ENCODE results near the gene KCP. TPM values are rescaled to one million over a fixed set of nuclear protein-coding genes. Genes with fewer than 3 reads are reported as not detected.

KCP gene
- polyA plus RNA-seq, 1 donor: 1.3 TPM

DNA sequence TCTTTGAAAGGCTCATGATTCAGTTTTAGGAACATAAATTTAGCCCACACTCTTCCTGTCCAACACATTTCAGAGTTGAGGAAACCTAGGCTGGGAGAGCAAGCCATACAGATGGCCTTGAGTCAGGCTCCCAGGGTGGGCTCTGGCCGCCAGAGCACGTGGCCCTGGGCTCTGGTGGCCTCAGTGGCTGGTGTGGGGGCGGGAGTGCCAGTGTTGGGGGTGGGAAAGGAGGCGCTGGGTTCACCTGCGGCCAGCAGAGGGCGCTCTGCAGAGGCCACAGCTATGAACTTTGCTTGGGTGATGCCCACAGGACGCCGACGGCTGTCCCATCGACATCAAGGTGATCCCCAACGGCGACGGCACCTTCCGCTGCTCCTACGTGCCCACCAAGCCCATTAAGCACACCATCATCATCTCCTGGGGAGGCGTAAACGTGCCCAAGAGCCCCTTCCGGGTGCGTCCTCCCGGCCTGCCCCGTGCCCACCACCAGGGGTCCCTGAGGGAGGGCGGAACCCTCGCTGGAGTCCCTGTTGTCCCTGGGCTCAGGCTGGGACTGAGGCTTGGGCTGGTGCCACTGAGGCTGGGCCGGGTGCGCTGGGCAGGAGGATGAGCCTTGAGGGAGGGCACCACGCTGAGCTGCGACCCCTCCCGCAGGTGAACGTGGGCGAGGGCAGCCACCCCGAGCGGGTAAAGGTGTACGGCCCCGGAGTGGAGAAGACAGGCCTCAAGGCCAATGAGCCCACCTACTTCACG lies 68.4 kb downstream of the KCP start:
- H3K4me3 ChIP-seq (ENCODE audit: low read length): no peak overlapping the region
- peaks cover 79% of the 10 kb centered on the region for H3K36me3 ChIP-seq (ENCODE audit: control insufficient read depth, insufficient read depth, low read length)
- WGBS (ENCODE audit: insufficient coverage, low lambda C conversion rate): no CpG with 5 or more reads among the region's 35 CpGs
- peak in 1 of 2 donors; percentile 32 for DNase-seq
- no peaks in the 10 kb centered on the region for H3K27me3 ChIP-seq (ENCODE audit: control insufficient read depth, insufficient read depth, low read length)
- H3K27ac ChIP-seq (ENCODE audit: low read length): no peak overlapping the region
- H3K9me3 ChIP-seq (ENCODE audit: control insufficient read depth, low read depth, low read length): no peaks in the 10 kb centered on the region
- no peaks in the 10 kb centered on the region for H3K4me1 ChIP-seq (ENCODE audit: control insufficient read depth, insufficient read depth, low read length)

DNA sequence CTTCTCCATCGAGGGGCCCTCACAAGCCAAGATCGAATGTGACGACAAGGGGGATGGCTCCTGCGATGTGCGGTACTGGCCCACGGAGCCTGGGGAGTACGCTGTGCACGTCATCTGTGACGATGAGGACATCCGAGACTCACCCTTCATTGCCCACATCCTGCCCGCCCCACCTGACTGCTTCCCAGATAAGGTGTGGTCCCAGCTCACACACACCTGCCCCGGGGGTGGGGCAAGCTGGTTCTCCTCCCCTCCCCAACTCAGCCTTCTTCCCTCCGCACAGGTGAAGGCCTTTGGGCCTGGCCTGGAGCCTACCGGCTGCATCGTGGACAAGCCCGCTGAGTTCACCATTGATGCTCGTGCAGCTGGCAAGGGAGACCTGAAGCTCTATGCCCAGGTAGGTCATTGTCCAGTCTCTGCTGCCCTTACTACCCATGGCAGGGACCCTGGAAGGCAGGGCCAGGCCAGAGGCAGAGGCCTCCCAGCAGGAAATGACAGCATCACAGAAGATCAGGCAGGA lies 69.3 kb downstream of the KCP start:
- H3K27me3 ChIP-seq (ENCODE audit: control insufficient read depth, insufficient read depth, low read length): no peaks in the 10 kb centered on the region
- no peak overlapping the region for H3K27ac ChIP-seq (ENCODE audit: low read length)
- no peaks in the 10 kb centered on the region for H3K9me3 ChIP-seq (ENCODE audit: control insufficient read depth, low read depth, low read length)
- WGBS (ENCODE audit: insufficient coverage, low lambda C conversion rate): 100% methylated on average over 2 of the region's 17 CpGs
- H3K4me3 ChIP-seq (ENCODE audit: low read length): no peak overlapping the region
- no peak for DNase-seq
- H3K36me3 ChIP-seq (ENCODE audit: control insufficient read depth, insufficient read depth, low read length): peaks cover 83% of the 10 kb centered on the region
- no peaks in the 10 kb centered on the region for H3K4me1 ChIP-seq (ENCODE audit: control insufficient read depth, insufficient read depth, low read length)

DNA sequence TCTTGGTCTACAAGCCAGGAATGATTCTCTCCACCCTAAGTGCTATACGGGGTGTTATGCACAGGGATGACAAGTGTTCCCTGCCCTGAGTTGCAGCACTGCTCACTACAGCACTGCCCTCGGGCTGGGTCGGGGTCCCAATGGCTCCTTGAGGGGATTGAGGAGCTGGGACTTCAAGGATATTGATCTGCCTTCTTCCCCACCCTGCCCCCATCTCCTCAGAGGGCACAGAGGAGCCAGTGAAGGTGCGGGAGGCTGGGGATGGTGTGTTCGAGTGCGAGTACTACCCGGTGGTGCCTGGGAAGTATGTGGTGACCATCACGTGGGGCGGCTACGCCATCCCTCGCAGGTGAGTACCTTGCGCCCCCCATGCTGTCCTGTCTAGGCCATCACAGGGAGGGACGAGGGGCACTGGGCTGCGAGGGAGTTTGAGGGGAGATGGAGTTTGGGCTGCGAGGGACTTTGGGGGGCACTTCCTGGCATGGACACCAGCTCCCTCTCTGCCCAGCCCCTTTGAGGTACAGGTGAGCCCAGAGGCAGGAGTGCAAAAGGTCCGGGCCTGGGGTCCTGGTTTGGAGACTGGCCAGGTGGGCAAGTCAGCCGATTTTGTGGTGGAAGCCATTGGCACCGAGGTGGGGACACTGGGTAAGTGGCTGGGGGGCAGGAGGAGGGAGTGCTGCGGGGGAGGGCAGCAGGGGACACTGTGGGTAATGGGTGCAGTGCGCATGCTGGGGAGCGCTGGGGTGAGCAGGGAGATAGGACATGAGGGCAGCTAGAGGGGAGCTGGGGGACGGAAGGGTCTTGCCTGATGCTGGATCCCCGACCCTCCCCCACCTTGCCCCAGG lies 70.0 kb downstream of the KCP start:
- H3K27me3 ChIP-seq (ENCODE audit: control insufficient read depth, insufficient read depth, low read length): no peaks in the 10 kb centered on the region
- no peak for DNase-seq
- H3K36me3 ChIP-seq (ENCODE audit: control insufficient read depth, insufficient read depth, low read length): peaks cover 86% of the 10 kb centered on the region
- H3K4me3 ChIP-seq (ENCODE audit: low read length): no peak overlapping the region
- no CpG with 5 or more reads among the region's 23 CpGs for WGBS (ENCODE audit: insufficient coverage, low lambda C conversion rate)
- no peaks in the 10 kb centered on the region for H3K9me3 ChIP-seq (ENCODE audit: control insufficient read depth, low read depth, low read length)
- no peaks in the 10 kb centered on the region for H3K4me1 ChIP-seq (ENCODE audit: control insufficient read depth, insufficient read depth, low read length)
- no peak overlapping the region for H3K27ac ChIP-seq (ENCODE audit: low read length)

DNA sequence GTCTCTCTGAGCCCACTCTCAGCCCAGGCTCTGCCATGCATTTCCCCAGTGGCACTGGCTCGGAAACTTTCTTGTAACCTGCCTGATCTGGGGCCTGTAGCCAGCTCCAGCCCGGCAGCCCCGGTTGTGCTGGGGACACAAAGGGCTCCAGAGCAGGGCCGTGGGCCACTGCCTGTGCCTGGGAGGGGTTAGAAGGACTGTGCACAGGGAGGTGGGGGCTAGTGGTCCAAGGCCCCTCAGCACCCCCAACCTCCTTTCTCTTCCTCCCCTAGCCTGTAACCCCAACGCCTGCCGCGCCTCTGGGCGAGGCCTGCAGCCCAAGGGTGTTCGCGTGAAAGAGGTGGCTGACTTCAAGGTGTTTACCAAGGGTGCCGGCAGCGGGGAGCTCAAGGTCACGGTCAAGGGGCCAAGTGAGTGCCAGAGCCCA lies 70.7 kb downstream of the KCP start:
- no peaks in the 10 kb centered on the region for H3K4me1 ChIP-seq (ENCODE audit: control insufficient read depth, insufficient read depth, low read length)
- H3K27me3 ChIP-seq (ENCODE audit: control insufficient read depth, insufficient read depth, low read length): no peaks in the 10 kb centered on the region
- no peaks in the 10 kb centered on the region for H3K9me3 ChIP-seq (ENCODE audit: control insufficient read depth, low read depth, low read length)
- H3K27ac ChIP-seq (ENCODE audit: low read length): no peak overlapping the region
- no peak overlapping the region for H3K4me3 ChIP-seq (ENCODE audit: low read length)
- H3K36me3 ChIP-seq (ENCODE audit: control insufficient read depth, insufficient read depth, low read length): peaks cover 83% of the 10 kb centered on the region
- no CpG with 5 or more reads among the region's 13 CpGs for WGBS (ENCODE audit: insufficient coverage, low lambda C conversion rate)
- DNase-seq: no peak

DNA sequence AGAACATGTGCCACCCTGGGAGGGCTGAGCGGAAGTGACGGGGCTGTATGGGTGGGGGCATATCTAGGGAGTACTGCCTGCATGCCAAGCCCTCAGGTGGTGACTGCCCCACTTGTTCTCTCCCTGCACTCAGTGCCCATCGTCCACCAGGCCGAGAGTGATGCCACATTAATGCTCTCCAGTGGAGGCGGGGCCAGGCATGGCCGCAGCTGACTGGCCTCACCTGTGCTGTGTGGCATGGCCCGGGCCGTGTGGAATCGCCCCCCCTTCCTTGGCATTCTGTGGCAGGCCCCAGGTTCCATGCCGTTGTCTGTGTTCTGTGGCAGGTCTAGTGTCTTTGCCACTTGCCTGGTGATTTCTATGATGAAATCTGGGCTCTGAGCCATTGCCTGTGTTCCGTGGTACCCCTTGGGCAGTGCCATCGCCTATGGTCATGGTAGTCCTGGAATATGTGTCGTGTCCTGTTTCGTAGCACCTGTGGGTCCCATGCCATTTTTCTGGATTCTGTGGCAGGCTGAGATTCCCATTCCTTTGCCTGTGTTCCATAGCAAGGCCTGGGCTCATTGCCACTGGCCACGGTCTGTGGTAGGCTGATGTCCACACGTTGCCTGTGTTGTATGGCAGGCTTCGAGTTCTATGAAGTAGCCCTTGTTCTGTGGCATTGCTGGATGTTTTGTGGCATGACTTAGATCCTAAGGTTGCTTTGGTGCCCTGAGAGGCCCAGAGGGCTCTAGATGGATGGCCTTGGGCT lies 71.4 kb downstream of the KCP start:
- no peak overlapping the region for H3K4me3 ChIP-seq (ENCODE audit: low read length)
- DNase-seq: no peak
- no peaks in the 10 kb centered on the region for H3K4me1 ChIP-seq (ENCODE audit: control insufficient read depth, insufficient read depth, low read length)
- H3K9me3 ChIP-seq (ENCODE audit: control insufficient read depth, low read depth, low read length): no peaks in the 10 kb centered on the region
- H3K36me3 ChIP-seq (ENCODE audit: control insufficient read depth, insufficient read depth, low read length): peaks cover 77% of the 10 kb centered on the region
- no CpG with 5 or more reads among the region's 17 CpGs for WGBS (ENCODE audit: insufficient coverage, low lambda C conversion rate)
- no peak overlapping the region for H3K27ac ChIP-seq (ENCODE audit: low read length)
- H3K27me3 ChIP-seq (ENCODE audit: control insufficient read depth, insufficient read depth, low read length): no peaks in the 10 kb centered on the region

DNA sequence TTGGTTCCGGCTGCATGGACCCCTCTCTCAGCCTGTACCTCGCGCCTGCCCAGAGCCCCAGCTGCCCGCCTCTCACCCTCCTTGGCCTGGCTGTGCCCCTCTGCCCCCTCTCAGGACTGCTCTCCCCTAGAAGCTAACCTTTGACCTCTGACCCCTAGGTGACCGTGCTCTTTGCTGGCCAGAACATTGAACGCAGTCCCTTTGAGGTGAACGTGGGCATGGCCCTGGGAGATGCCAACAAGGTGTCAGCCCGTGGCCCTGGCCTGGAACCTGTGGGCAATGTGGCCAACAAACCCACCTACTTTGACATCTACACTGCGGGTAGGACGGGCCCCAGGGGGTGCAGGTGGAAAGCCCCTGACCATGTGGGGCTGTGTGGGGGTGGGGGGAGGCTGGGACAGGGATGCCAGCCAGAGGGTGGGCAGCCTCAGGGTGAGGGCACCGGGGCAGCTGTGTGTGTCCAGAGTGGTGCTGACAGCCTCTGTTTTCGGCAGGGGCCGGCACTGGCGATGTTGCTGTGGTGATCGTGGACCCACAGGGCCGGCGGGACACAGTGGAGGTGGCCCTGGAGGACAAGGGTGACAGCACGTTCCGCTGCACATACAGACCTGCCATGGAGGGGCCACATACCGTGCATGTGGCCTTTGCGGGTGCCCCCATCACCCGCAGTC lies 72.3 kb downstream of the KCP start:
- Histone ChIP-seq H3K4me1 (ENCODE audit: control insufficient read depth, insufficient read depth, low read length) (peaks cover 3% of the 10 kb centered on the region), H3K36me3 (ENCODE audit: control insufficient read depth, insufficient read depth, low read length) (peaks cover 69% of the 10 kb centered on the region), H3K27me3 (ENCODE audit: control insufficient read depth, insufficient read depth, low read length) (no peaks in the 10 kb centered on the region), H3K27ac (ENCODE audit: low read length) (no peak overlapping the region), H3K9me3 (ENCODE audit: control insufficient read depth, low read depth, low read length) (no peaks in the 10 kb centered on the region), H3K4me3 (ENCODE audit: low read length) (no peak overlapping the region)
- no peak for DNase-seq
- no CpG with 5 or more reads among the region's 22 CpGs for WGBS (ENCODE audit: insufficient coverage, low lambda C conversion rate)

DNA sequence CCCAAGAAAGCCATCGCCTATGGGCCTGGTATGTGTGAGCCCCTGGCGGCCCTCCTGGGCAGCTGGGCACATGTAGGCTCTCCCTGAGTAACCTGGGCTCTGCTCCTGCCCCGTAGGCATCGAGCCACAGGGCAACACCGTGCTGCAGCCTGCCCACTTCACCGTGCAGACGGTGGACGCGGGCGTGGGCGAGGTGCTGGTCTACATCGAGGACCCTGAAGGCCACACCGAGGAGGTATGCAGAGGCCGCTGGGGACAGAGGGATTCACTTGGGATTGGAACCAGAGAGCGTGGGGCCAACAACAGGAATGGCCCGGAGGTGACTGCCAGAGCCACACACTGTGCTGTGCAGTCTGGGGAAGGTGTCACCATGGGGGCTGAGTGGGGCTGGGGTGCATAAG lies 73.0 kb downstream of the KCP start:
- H3K36me3 ChIP-seq (ENCODE audit: control insufficient read depth, insufficient read depth, low read length): peaks cover 63% of the 10 kb centered on the region
- 100% methylated on average over 1 of the region's 16 CpGs for WGBS (ENCODE audit: insufficient coverage, low lambda C conversion rate)

DNA sequence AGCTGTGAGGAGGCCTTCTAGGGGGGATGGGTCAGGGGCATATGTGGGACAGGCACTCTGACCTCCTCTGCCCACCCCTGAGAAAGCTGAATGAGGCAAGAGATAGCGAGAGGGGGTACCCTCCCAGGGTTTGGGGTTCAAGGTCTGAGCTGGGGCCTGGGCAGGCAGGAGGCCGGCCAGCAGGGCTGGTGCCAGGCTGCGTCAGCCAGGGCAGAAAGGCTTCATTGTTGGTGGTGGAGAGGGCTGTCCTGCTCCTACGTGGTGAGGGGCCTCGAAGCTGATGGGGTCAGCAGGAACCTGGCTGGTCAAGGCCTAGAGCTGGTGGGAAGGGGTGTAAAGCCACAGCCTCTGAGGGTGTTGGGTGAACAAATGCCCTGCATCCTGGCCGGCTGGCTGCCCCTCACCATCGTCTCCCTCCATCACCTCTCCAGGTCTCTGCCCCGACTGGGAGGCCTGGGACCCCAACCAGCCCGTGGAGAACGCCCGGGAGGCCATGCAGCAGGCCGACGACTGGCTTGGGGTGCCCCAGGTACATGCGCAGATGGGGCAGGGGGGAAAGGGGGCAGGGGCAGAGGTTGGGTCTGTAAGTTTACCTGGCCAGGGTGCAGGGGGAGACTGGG lies 73.7 kb downstream of the KCP start:
- no peak overlapping the region for H3K4me3 ChIP-seq (ENCODE audit: low read length)
- peaks cover 15% of the 10 kb centered on the region for H3K4me1 ChIP-seq (ENCODE audit: control insufficient read depth, insufficient read depth, low read length)
- no CpG with 5 or more reads among the region's 14 CpGs for WGBS (ENCODE audit: insufficient coverage, low lambda C conversion rate)
- DNase-seq: no peak
- H3K36me3 ChIP-seq (ENCODE audit: control insufficient read depth, insufficient read depth, low read length): peaks cover 58% of the 10 kb centered on the region
- no peak overlapping the region for H3K27ac ChIP-seq (ENCODE audit: low read length)
- H3K9me3 ChIP-seq (ENCODE audit: control insufficient read depth, low read depth, low read length): no peaks in the 10 kb centered on the region
- peaks cover 11% of the 10 kb centered on the region for H3K27me3 ChIP-seq (ENCODE audit: control insufficient read depth, insufficient read depth, low read length)

More for the DNA sequence above, 73.0 kb downstream of the KCP start:
- Histone ChIP-seq H3K4me3 (ENCODE audit: low read length) (no peak overlapping the region), H3K27me3 (ENCODE audit: control insufficient read depth, insufficient read depth, low read length) (peaks cover 4% of the 10 kb centered on the region), H3K9me3 (ENCODE audit: control insufficient read depth, low read depth, low read length) (no peaks in the 10 kb centered on the region), H3K27ac (ENCODE audit: low read length) (no peak overlapping the region), H3K4me1 (ENCODE audit: control insufficient read depth, insufficient read depth, low read length) (peaks cover 10% of the 10 kb centered on the region)
- DNase-seq: no peak

DNA sequence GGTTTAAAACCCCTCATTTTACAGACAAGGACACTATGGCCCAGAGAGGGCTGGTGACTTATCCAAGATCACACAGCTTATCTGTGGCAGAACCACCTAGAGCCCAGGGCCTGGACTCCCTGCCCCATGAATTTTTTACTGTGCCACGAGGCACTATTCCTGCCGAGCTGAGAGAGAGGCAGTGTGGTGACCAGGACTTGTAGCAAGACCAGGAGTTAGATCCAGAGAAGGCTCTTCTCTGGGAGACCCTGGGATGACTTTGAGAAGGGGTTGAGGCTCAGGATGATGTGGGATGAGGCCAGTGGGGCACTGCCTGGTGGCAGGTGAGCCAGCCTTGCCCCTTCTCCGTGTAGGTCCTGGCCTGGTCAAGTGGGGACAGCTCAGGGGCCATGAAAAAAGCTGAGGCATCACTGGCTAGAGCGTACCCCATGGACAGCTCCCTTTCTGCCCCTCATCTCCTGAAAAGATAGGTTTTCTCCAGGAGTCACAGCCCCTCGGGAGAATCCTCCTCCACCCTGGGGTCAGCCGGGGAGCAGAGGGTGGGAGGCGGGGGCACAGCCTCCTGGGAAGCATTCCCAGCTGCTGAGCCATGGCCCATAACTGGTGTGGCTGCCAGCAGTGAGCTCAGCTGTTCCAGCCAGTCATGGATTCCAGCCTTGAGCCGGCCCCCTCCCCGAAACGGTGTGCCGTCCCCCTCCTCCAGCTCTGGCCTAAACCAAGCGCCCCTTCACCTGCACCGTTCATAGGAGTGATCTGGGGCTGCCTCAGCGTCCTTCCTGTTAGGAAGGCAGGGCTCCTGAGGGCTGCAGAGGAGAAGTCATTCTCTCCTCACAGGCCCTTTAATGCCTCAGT lies 74.5 kb downstream of the KCP start:
- no peak for DNase-seq
- Histone ChIP-seq H3K36me3 (ENCODE audit: control insufficient read depth, insufficient read depth, low read length) (peaks cover 54% of the 10 kb centered on the region), H3K9me3 (ENCODE audit: control insufficient read depth, low read depth, low read length) (peaks cover 4% of the 10 kb centered on the region), H3K4me1 (ENCODE audit: control insufficient read depth, insufficient read depth, low read length) (peaks cover 23% of the 10 kb centered on the region), H3K27ac (ENCODE audit: low read length) (no peak overlapping the region), H3K27me3 (ENCODE audit: control insufficient read depth, insufficient read depth, low read length) (peaks cover 19% of the 10 kb centered on the region), H3K4me3 (ENCODE audit: low read length) (no peak overlapping the region)
- no CpG with 5 or more reads among the region's 14 CpGs for WGBS (ENCODE audit: insufficient coverage, low lambda C conversion rate)

Data from large intestine (tissue), 3 donors.